Loucy (cell line): ENCODE data around the gene VPS13D.
"Not testable (repeated sequence)": the region's sequence is repeated elsewhere in the genome, so short reads cannot be mapped to it uniquely, and the experiment has no call there.

Source experiments
- H2AFZ ChIP-seq: fragments of 200-600 bp; sonication (generic); 2 replicates; pipeline ENCODE4 v1.6.0; 2016; ENCODE audit warnings: antibody characterized with exemption, mild to moderate bottlenecking, low read length, moderate library complexity
- H3F3A ChIP-seq: fragments of 200-600 bp; 2 replicates; pipeline ENCODE4 v1.6.0; 2016; ENCODE audit warnings: antibody characterized with exemption, low read depth, mild to moderate bottlenecking
- H3K27me3 ChIP-seq: fragments of 200-600 bp; sonication (generic); 2 replicates; pipeline ENCODE4 v1.6.1; 2014; ENCODE audit warnings: low read length, mild to moderate bottlenecking; ENCODE audit not compliant: insufficient read depth, poor library complexity, severe bottlenecking
- H3K36me3 ChIP-seq: fragments of 200-600 bp; sonication (generic); 2 replicates; pipeline ENCODE4 v1.6.1; 2016; ENCODE audit warnings: low read length; ENCODE audit not compliant: insufficient read depth
- H3K4me1 ChIP-seq: fragments of 200-600 bp; sonication (generic); 2 replicates; pipeline ENCODE4 v1.5.1; 2014; ENCODE audit warnings: low read length, mild to moderate bottlenecking; ENCODE audit not compliant: insufficient read depth, poor library complexity, severe bottlenecking
- H3K4me2 ChIP-seq: fragments of 200-600 bp; sonication (generic); 2 replicates; pipeline ENCODE4 v1.6.0; 2014; ENCODE audit warnings: antibody characterized with exemption, low read length, low read depth, mild to moderate bottlenecking; ENCODE audit not compliant: poor library complexity, severe bottlenecking
- H3K4me3 ChIP-seq: fragments of 200-600 bp; sonication (generic); 2 replicates; pipeline ENCODE4 v1.5.1; 2014; ENCODE audit warnings: low read length, mild to moderate bottlenecking, mixed read lengths; ENCODE audit not compliant: poor library complexity, severe bottlenecking
- H3K79me2 ChIP-seq: fragments of 200-600 bp; sonication (generic); 2 replicates; pipeline ENCODE4 v1.6.1; 2014; ENCODE audit warnings: low read length; ENCODE audit not compliant: insufficient read depth
- H3K9ac ChIP-seq: fragments of 200-600 bp; sonication (generic); 2 replicates; pipeline ENCODE4 v1.6.0; 2014; ENCODE audit warnings: mild to moderate bottlenecking, low read depth, low read length, moderate library complexity; ENCODE audit not compliant: poor library complexity, severe bottlenecking
- H3K9me2 ChIP-seq: fragments of 200-600 bp; sonication (generic); replicated peaks from 2 replicates; pipeline ENCODE4 v1.6.1; 2016; ENCODE audit warnings: low read depth, low read length, mixed read lengths
- H3K9me3 ChIP-seq: fragments of 200-600 bp; sonication (generic); 2 replicates; pipeline ENCODE4 v1.6.1; 2014; ENCODE audit warnings: mild to moderate bottlenecking, antibody characterized with exemption, low read length, low read depth; ENCODE audit not compliant: insufficient read depth
- H4K20me1 ChIP-seq: fragments of 200-600 bp; sonication (generic); 2 replicates; pipeline ENCODE4 v1.6.0; 2014; ENCODE audit warnings: antibody characterized with exemption, low read length, mild to moderate bottlenecking; ENCODE audit not compliant: insufficient read depth, poor library complexity, severe bottlenecking
- CTCF ChIP-seq: fragments of 200-600 bp; sonication (generic); conservative IDR thresholded peaks from 2 replicates; pipeline ENCODE4 v1.5.1; 2014; ENCODE audit warnings: mild to moderate bottlenecking, antibody characterized with exemption, low read length
- EZH2phosphoT487 ChIP-seq: fragments of 200-600 bp; IDR thresholded peaks from 2 replicates; pipeline ENCODE4 v1.6.1; 2018; ENCODE audit warnings: antibody characterized with exemption, mild to moderate bottlenecking, moderate library complexity, borderline replicate concordance

The VPS13D gene

DNA sequence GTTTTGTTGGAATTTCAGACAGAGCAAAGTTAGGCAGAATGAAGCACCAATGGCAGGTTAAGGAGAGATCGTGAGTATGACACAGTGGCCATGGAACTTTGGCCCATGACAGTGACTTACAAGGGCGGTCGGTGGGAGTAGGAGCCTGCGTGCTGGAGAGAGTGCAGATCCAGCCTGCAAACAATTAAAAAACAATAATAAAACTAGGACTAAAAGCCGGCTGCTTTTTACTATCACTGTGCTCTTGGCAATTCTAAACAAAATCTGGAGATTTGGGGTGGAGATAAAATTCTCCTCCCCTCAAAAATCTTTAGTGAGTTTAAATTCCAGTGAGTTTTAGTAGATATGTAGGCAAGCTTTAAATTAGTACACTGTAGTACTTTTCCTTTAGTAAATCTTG is 291.3 kb downstream of the VPS13D start:
- Histone ChIP-seq H3F3A (no peaks in the 10 kb centered on the region), H3K4me2 (no peak overlapping the region), H3K36me3 (no peaks in the 10 kb centered on the region), H3K79me2 (no peaks in the 10 kb centered on the region), H4K20me1 (no peaks in the 10 kb centered on the region), H3K27me3 (no peaks in the 10 kb centered on the region), H3K9me2 (no peaks in the 10 kb centered on the region), H3K9ac (no peak overlapping the region), H3K4me3 (no peak overlapping the region), H2AFZ (no peak overlapping the region), H3K4me1 (peaks cover 5% of the 10 kb centered on the region), H3K9me3 (no peaks in the 10 kb centered on the region)
- TF ChIP-seq EZH2phosphoT487 (no peak), CTCF (no peak)

GRCh38 chr1:12522780-12523179 is 292.9 kb downstream of the VPS13D start:
- not testable (repeated sequence) for H3K79me2 ChIP-seq, H3K27me3 ChIP-seq, H3K9ac ChIP-seq, H3K9me2 ChIP-seq, H3K4me2 ChIP-seq, H3F3A ChIP-seq, H3K4me3 ChIP-seq, H2AFZ ChIP-seq, H3K36me3 ChIP-seq, H3K4me1 ChIP-seq, H4K20me1 ChIP-seq, H3K9me3 ChIP-seq

DNA sequence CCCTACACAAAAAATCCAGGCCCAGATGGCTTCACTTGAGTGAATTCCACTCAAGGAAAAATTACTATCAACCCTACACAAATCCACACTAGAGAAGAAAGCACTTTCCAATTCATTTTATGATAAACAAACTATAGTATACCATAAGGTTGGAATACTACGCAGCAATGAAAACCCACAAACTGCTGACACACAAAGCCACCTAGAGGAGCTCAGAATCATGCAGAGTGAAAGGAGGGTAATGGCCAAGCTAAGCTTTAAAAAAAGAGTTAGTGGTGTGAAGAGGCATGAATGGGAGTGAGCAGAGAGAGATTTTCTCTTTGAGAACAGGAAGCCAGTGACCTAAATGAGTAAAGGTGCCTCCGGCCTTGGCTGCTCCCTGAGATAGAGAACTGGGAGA is 294.4 kb downstream of the VPS13D start:
- Histone ChIP-seq H2AFZ (no peak overlapping the region), H3K27me3 (no peaks in the 10 kb centered on the region), H3K9me3 (no peaks in the 10 kb centered on the region), H3K79me2 (no peaks in the 10 kb centered on the region), H4K20me1 (no peaks in the 10 kb centered on the region), H3K4me3 (no peak overlapping the region), H3F3A (no peaks in the 10 kb centered on the region), H3K4me2 (no peak overlapping the region), H3K36me3 (no peaks in the 10 kb centered on the region), H3K9ac (no peak overlapping the region), H3K9me2 (no peaks in the 10 kb centered on the region), H3K4me1 (peaks cover 5% of the 10 kb centered on the region)
- TF ChIP-seq CTCF (no peak), EZH2phosphoT487 (no peak)

DNA sequence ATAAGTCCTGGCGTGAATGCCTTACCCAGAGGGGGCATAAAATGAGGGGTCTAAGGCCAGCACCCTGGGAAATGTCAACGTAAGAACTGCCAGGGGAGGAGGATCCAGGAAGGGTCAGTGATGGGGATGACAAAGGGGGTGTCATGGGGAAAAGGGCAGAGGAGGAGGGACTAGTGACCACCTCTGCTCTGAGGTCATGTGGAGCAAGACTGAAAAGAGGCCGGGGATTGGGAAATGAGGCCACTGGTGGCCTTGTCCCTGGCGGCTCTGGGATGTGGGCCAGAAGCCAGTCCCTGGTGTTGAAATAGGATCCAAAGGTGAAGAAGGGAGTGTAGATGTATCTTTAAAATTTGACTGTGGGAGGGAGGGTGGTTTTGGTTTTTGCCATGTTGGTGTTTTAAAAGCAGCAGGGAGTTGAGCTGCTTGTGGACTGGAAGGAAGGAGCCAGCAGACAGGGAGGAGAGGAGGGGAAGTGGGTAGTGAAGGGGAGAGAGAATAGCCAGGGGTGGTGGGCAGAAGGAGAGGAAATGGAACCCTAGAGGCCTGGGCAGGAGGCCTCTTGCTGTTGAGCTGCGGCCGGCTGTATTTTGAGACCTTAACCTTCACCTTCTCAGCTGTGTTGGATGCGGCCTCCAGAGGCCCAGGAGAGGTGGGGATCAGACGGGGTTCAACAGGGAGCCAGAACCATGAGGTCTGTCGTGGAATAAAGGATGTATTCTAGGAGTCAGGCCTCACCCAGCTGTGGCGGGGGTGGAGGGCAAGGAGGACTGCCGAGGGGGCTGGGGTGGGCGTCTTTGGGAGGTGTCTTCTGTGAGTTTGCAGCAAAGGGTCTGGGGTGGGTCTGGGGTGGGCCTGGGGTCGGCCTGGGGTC is 295.7 kb downstream of the VPS13D start:
- Histone ChIP-seq H3K9me3 (no peaks in the 10 kb centered on the region), H3K4me1 (peaks cover 5% of the 10 kb centered on the region), H3F3A (no peaks in the 10 kb centered on the region), H3K79me2 (no peaks in the 10 kb centered on the region), H3K9me2 (no peaks in the 10 kb centered on the region), H3K36me3 (no peaks in the 10 kb centered on the region), H3K4me3 (no peak overlapping the region), H2AFZ (peak overlapping the region; percentile 36), H3K9ac (peak overlapping the region; percentile 33), H4K20me1 (no peaks in the 10 kb centered on the region), H3K4me2 (no peak overlapping the region), H3K27me3 (no peaks in the 10 kb centered on the region)
- TF ChIP-seq CTCF (no peak), EZH2phosphoT487 (no peak)
